ENCODE data around the gene PPIA.

GRCh38 chr7:44824894-44825526 lies 28.5 kb downstream of the PPIA start:
- TF ChIP-seq POLR2AphosphoS5 (IDR thresholded peaks at IDR 0.05; ENCODE audit: low read depth, low read length) (no peak), POLR2A (IDR thresholded peaks at IDR 0.05; ENCODE audit: low read depth, low read length) (no peak), TAF1 (IDR thresholded peaks at IDR 0.05; ENCODE audit: low read depth, low read length) (no peak)
